ENCODE data around the gene FBXO48.

Gene FBXO48

DNA sequence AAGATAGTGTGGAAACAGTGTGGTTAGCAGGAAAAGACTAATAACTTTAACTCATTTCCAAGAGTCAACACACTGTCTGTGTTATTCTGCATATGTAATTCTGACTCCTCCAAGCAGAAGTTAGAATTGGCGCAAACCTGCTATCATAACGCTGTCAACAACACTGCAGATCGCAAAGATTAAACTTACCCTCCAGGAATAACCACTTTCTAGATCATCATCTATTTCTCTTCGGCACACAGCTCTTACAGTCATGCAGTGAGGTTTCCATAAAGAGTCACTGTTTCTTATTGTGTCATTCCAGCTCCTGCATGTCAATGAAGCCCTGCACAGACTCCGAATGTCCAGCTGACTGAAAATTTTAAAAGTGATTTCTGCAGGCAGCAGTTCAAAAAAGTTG is 2.4 kb downstream of the FBXO48 start:
- no peak overlapping the region for H3K4me3 ChIP-seq (ENCODE audit: low read length)
- TF ChIP-seq, protein P1, sequence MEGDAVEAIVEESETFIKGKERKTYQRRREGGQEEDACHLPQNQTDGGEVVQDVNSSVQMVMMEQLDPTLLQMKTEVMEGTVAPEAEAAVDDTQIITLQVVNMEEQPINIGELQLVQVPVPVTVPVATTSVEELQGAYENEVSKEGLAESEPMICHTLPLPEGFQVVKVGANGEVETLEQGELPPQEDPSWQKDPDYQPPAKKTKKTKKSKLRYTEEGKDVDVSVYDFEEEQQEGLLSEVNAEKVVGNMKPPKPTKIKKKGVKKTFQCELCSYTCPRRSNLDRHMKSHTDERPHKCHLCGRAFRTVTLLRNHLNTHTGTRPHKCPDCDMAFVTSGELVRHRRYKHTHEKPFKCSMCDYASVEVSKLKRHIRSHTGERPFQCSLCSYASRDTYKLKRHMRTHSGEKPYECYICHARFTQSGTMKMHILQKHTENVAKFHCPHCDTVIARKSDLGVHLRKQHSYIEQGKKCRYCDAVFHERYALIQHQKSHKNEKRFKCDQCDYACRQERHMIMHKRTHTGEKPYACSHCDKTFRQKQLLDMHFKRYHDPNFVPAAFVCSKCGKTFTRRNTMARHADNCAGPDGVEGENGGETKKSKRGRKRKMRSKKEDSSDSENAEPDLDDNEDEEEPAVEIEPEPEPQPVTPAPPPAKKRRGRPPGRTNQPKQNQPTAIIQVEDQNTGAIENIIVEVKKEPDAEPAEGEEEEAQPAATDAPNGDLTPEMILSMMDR (conservative IDR thresholded peaks at IDR 0.05; ENCODE audit: low read depth, low read length) = no peak
- no peak for DNase-seq (ENCODE audit: low read depth)

- H3K4me3 ChIP-seq (ENCODE audit: low read length) = no peak overlapping the region
- TF ChIP-seq, protein P1 (conservative IDR thresholded peaks at IDR 0.05; ENCODE audit: low read depth, low read length) = peak; percentile 69
- no peak for DNase-seq (ENCODE audit: low read depth)
Measured at GRCh38 chr2:68463287-68463877, 3.7 kb downstream of the FBXO48 start.

- no peak for DNase-seq (ENCODE audit: low read depth)
- TF ChIP-seq, protein P1 (conservative IDR thresholded peaks at IDR 0.05; ENCODE audit: low read depth, low read length) = no peak
- no peak overlapping the region for H3K4me3 ChIP-seq (ENCODE audit: low read length)
Measured at GRCh38 chr2:68458981-68459380, 8.1 kb downstream of the FBXO48 start.

- H3K4me3 ChIP-seq (ENCODE audit: low read length) = no peak overlapping the region
- DNase-seq (ENCODE audit: low read depth) = no peak
- TF ChIP-seq, protein P1 (conservative IDR thresholded peaks at IDR 0.05; ENCODE audit: low read depth, low read length) = no peak
Measured at GRCh38 chr2:68456198-68456597, 10.9 kb downstream of the FBXO48 start.

- DNase-seq (ENCODE audit: low read depth) = no peak
- TF ChIP-seq, protein P1 (conservative IDR thresholded peaks at IDR 0.05; ENCODE audit: low read depth, low read length) = no peak
- H3K4me3 ChIP-seq (ENCODE audit: low read length) = no peak overlapping the region
Measured at GRCh38 chr2:68454719-68455118, 12.4 kb downstream of the FBXO48 start.

DNA sequence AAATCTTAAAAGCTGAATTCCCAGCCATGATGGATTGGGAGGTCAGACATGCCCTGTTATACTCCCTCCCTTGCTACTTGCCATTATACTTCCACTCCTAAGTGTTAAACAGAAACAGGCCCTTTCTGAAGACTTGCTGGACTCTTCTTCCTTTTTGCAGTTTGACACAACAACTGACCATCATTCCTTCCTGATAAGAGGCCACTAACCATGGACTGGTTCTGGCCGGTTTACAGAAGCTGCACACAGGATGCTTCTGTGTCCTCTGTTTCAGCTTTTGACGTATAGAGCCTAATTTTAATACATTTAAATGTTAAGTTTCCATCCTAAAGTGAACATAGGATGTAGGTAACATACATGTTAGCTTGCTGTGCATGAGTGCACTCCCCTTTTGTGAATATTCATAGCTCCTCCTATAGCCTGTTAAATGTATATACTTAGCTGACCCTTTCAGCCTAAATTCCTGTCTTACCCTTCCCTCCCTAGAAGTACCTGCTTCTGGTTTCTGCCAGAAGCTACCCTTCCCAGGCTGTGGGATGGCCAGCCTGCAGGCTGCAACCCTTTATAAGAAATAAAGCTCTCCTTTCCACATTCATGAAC is 13.2 kb downstream of the FBXO48 start:
- DNase-seq (ENCODE audit: low read depth) = no peak

More for the DNA sequence above, 13.2 kb downstream of the FBXO48 start:
- no peak overlapping the region for H3K4me3 ChIP-seq (ENCODE audit: low read length)
- TF ChIP-seq, protein P1 (conservative IDR thresholded peaks at IDR 0.05; ENCODE audit: low read depth, low read length) = no peak
